ENCODE data around the gene NLRP6. TPM values are rescaled to one million over a fixed set of nuclear protein-coding genes. Genes with fewer than 3 reads are reported as not detected.
A peak's percentile ranks its signal among the peaks of the same experiment; 100 is the strongest.

Gene NLRP6
- total and polyA plus RNA-seq, 2 of the 4 experiments (the other 2 are of a cell fraction): not detected

- ChIA-PET CTCF (no interaction called here), POLR2A (ENCODE audit: unreplicated experiment) (no interaction called here)
- Histone ChIP-seq H2AK5ac (ENCODE audit: low read depth, low read length) (no peak overlapping the region), H3K14ac (replicated peaks; ENCODE audit: low read depth, low read length) (no peak overlapping the region), H3K23ac (ENCODE audit: low read depth, low read length) (no peak overlapping the region), H3K9me3 (ENCODE audit: control insufficient read depth, insufficient read depth, low read length) (no peaks in the 10 kb centered on the region), H2BK20ac (ENCODE audit: low read depth, low read length) (no peak overlapping the region), H4K20me1 (ENCODE audit: insufficient read depth, low read length) (no peaks in the 10 kb centered on the region), H3K9me1 (ENCODE audit: insufficient read depth, low read length) (no peaks in the 10 kb centered on the region), H3K36me3 (ENCODE audit: control insufficient read depth, insufficient read depth, low read length) (no peaks in the 10 kb centered on the region), H3K27me3 (ENCODE audit: control insufficient read depth, insufficient read depth, low read length) (peaks cover 50% of the 10 kb centered on the region), H3K4me1 (ENCODE audit: control insufficient read depth, insufficient read depth, low read length) (peaks cover 4% of the 10 kb centered on the region; the same call in 1 of the 2 replicates), H3K27ac (ENCODE audit: insufficient read depth, low read length) (no peak overlapping the region), H4K5ac (ENCODE audit: low read depth, low read length) (no peak overlapping the region), H3K4me3 (ENCODE audit: insufficient read depth, low read depth, low read length) (no peak overlapping the region), H2AFZ (replicated peaks; ENCODE audit: low read length, poor library complexity) (peak overlapping the region; percentile 62), H3K56ac (ENCODE audit: extremely low read depth, insufficient read depth, low read length) (no peak overlapping the region), H2BK15ac (ENCODE audit: low read depth, low read length) (no peak overlapping the region), H4K91ac (ENCODE audit: insufficient read depth, low read depth, low read length) (no peak overlapping the region), H4K8ac (ENCODE audit: low read depth in 2 of 2, low read length in 2 of 2) (no peak overlapping the region), H3K79me1 (ENCODE audit: low read depth in 1 of 2, low read length in 2 of 2) (peaks cover 0 to 7% of the 10 kb centered on the region in 2 experiments; a peak in 3 of 4 replicates), H3K4ac (ENCODE audit: low read depth, low read length) (no peak overlapping the region), H3K9ac (ENCODE audit: low read depth, low read length) (no peak overlapping the region), H2BK5ac (ENCODE audit: low read depth, low read length, poor library complexity, severe bottlenecking) (no peak overlapping the region), H3K18ac (ENCODE audit: low read depth, low read length) (no peak overlapping the region), H3K4me2 (ENCODE audit: low read depth, low read length) (no peak overlapping the region), H2BK120ac (ENCODE audit: low read depth, low read length) (no peak overlapping the region), H2AK9ac (replicated peaks; ENCODE audit: low read depth, low read length, poor library complexity) (no peak overlapping the region)
- intact Hi-C loops (cut with micrococcal nuclease): no loop called here
- no TSS peak for BruUV-seq (replicated peaks)
- no peak for TF ChIP-seq RAD21 (IDR thresholded peaks at IDR 0.05; ENCODE audit: low read length)
- no peak for TF ChIP-seq CEBPB (IDR thresholded peaks at IDR 0.05; ENCODE audit: low read depth, low read length)
- no peak for TF ChIP-seq CHD1 (IDR thresholded peaks at IDR 0.05; ENCODE audit: low read depth, low read length)
- TF ChIP-seq POLR2A (IDR thresholded peaks at IDR 0.05; ENCODE audit: low read depth, low read length): no peak
- TF ChIP-seq NFE2L2 (IDR thresholded peaks at IDR 0.05; ENCODE audit: low read depth, low read length): no peak
- TF ChIP-seq FOS (IDR thresholded peaks at IDR 0.05; ENCODE audit: low read depth, low read length): no peak
- no peak for TF ChIP-seq MAFK (IDR thresholded peaks at IDR 0.05; ENCODE audit: low read depth, low read length)
- no peak for TF ChIP-seq CTCF (conservative IDR thresholded peaks at IDR 0.05; ENCODE audit: low read depth, low read length)
- TF ChIP-seq MXI1 (IDR thresholded peaks at IDR 0.05; ENCODE audit: borderline replicate concordance, low read depth, low read length): no peak
- ATAC-seq (ENCODE audit: low read depth) (no peak), DNase-seq (no peak)
- in situ Hi-C loops (cut with MboI; ENCODE audit: low sequenced_read_pairs): loop anchor here (10.0 kb wide), 1 partner anchor 60 kb away; no protein-coding TSS in a partner anchor
- dilution Hi-C loops (cut with HindIII; ENCODE audit: low sequenced_read_pairs, unreplicated experiment): no loop called here
- WGBS, 2 experiments (ENCODE audit: extremely low coverage in 2 of 2, insufficient read length in 1 of 2): 69% methylated on average over 14 of the region's 29 CpGs; no CpG with 5 or more reads in 1 of the 2 experiments
These were observed 7.0 kb downstream of the NLRP6 start for GRCh38 chr11:285021-285893.
